Mesothelial cell of epicardium (in vitro differentiated cells): ENCODE data around the gene TICAM2. TPM values are rescaled to one million over a fixed set of nuclear protein-coding genes. Genes with fewer than 3 reads are reported as not detected.

Experiments used
- DNase-seq, 2 experiments: peaks; one replicate each; pipeline ENCODE4 v3.0.0; 2021; ENCODE audit warnings: low spot score in 2 of 2; ENCODE audit not compliant: unreplicated experiment in 2 of 2
- H3K27ac Mint-ChIP-seq: 2 replicates; pipeline ENCODE4 v1.8.0; 2021; ENCODE audit warnings: mixed read lengths
- H3K27me3 Mint-ChIP-seq: 2 replicates; pipeline ENCODE4 v1.8.0; 2021; ENCODE audit warnings: low read depth, mixed read lengths
- H3K36me3 Mint-ChIP-seq: 2 replicates; pipeline ENCODE4 v1.8.0; 2021; ENCODE audit warnings: mixed read lengths
- H3K4me1 Mint-ChIP-seq: 2 replicates; pipeline ENCODE4 v1.8.0; 2021; ENCODE audit warnings: mixed read lengths
- H3K4me3 Mint-ChIP-seq: 2 replicates; pipeline ENCODE4 v1.8.0; 2021; ENCODE audit warnings: mild to moderate bottlenecking, moderate library complexity, mixed read lengths
- H3K9me3 Mint-ChIP-seq: 2 replicates; pipeline ENCODE4 v1.8.0; 2021; ENCODE audit warnings: mixed read lengths
- total RNA-seq: library from RNA; stranded (reverse); gene quantifications from 3 replicates; pipeline ENCODE4 v1.2.1, GENCODE V29; 2021
- TF ChIP-seq, protein P1 (sequence below): fragments of 200-600 bp; sonication (generic); IDR thresholded peaks from one replicate; pipeline ENCODE4 v1.5.0; 2021; ENCODE audit warnings: antibody characterized with exemption; ENCODE audit not compliant: unreplicated experiment

TICAM2 gene
- total RNA-seq, 1 donor from 2014 or later, result 2.1 TPM

GRCh38 chr5:115641948-115642347, 39.7 kb upstream of the TICAM2 start:
- TF ChIP-seq, protein P1, sequence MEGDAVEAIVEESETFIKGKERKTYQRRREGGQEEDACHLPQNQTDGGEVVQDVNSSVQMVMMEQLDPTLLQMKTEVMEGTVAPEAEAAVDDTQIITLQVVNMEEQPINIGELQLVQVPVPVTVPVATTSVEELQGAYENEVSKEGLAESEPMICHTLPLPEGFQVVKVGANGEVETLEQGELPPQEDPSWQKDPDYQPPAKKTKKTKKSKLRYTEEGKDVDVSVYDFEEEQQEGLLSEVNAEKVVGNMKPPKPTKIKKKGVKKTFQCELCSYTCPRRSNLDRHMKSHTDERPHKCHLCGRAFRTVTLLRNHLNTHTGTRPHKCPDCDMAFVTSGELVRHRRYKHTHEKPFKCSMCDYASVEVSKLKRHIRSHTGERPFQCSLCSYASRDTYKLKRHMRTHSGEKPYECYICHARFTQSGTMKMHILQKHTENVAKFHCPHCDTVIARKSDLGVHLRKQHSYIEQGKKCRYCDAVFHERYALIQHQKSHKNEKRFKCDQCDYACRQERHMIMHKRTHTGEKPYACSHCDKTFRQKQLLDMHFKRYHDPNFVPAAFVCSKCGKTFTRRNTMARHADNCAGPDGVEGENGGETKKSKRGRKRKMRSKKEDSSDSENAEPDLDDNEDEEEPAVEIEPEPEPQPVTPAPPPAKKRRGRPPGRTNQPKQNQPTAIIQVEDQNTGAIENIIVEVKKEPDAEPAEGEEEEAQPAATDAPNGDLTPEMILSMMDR, result no peak
- no peak for DNase-seq

GRCh38 chr5:115640274-115640673, 38.0 kb upstream of the TICAM2 start:
- no peak overlapping the region for H3K4me3 Mint-ChIP-seq
- DNase-seq, result no peak
- H3K4me1 Mint-ChIP-seq, result no peaks in the 10 kb centered on the region
- TF ChIP-seq, protein P1, result no peak
- H3K27ac Mint-ChIP-seq, result no peak overlapping the region
- H3K9me3 Mint-ChIP-seq, result no peaks in the 10 kb centered on the region
- H3K36me3 Mint-ChIP-seq, result no peaks in the 10 kb centered on the region
- H3K27me3 Mint-ChIP-seq, result peaks cover 24% of the 10 kb centered on the region

More at GRCh38 chr5:115641948-115642347, 39.7 kb upstream of the TICAM2 start:
- no peaks in the 10 kb centered on the region for H3K9me3 Mint-ChIP-seq
- H3K27ac Mint-ChIP-seq, result no peak overlapping the region
- no peaks in the 10 kb centered on the region for H3K4me1 Mint-ChIP-seq
- H3K36me3 Mint-ChIP-seq, result no peaks in the 10 kb centered on the region
- H3K4me3 Mint-ChIP-seq, result no peak overlapping the region
- peaks cover 18% of the 10 kb centered on the region for H3K27me3 Mint-ChIP-seq

GRCh38 chr5:115639377-115639776, 37.1 kb upstream of the TICAM2 start:
- H3K4me3 Mint-ChIP-seq, result no peak overlapping the region
- TF ChIP-seq, protein P1, result no peak

GRCh38 chr5:115637507-115637906, 35.2 kb upstream of the TICAM2 start:
- TF ChIP-seq, protein P1, result no peak
- Mint-ChIP-seq H3K27ac (no peak overlapping the region), H3K9me3 (no peaks in the 10 kb centered on the region), H3K27me3 (peaks cover 18% of the 10 kb centered on the region), H3K4me3 (no peak overlapping the region), H3K36me3 (no peaks in the 10 kb centered on the region), H3K4me1 (peaks cover 11% of the 10 kb centered on the region)
- no peak for DNase-seq

More at GRCh38 chr5:115639377-115639776, 37.1 kb upstream of the TICAM2 start:
- H3K27ac Mint-ChIP-seq, result no peak overlapping the region
- DNase-seq, result no peak
- no peaks in the 10 kb centered on the region for H3K9me3 Mint-ChIP-seq
- H3K36me3 Mint-ChIP-seq, result no peaks in the 10 kb centered on the region
- H3K27me3 Mint-ChIP-seq, result peaks cover 21% of the 10 kb centered on the region
- H3K4me1 Mint-ChIP-seq, result peaks cover 3% of the 10 kb centered on the region

- H3K36me3 Mint-ChIP-seq, result no peaks in the 10 kb centered on the region
- peaks cover 11% of the 10 kb centered on the region for H3K4me1 Mint-ChIP-seq
- no peak for DNase-seq
- no peaks in the 10 kb centered on the region for H3K9me3 Mint-ChIP-seq
- H3K27me3 Mint-ChIP-seq, result peaks cover 15% of the 10 kb centered on the region
- H3K4me3 Mint-ChIP-seq, result no peak overlapping the region
- no peak overlapping the region for H3K27ac Mint-ChIP-seq
- TF ChIP-seq, protein P1, result no peak
Observed at GRCh38 chr5:115636008-115636407, 33.7 kb upstream of the TICAM2 start.
